MM.1S (cell line): ENCODE results near the gene SERPINB13.

ENCODE experiments used
- DNase-seq: peaks from one replicate; pipeline ENCODE4 v3.0.0-alpha.2; 2015
- H2AFZ ChIP-seq: fragments of 300-600 bp; sonication (generic); 2 replicates; pipeline ENCODE4 v1.6.0; 2016; ENCODE audit warnings: antibody characterized with exemption, low read length
- H3F3A ChIP-seq: fragments of 300-600 bp; sonication (generic); 2 replicates; pipeline ENCODE4 v1.6.1; 2016; ENCODE audit warnings: mild to moderate bottlenecking, antibody characterized with exemption, low read length, moderate library complexity, mixed read lengths; ENCODE audit not compliant: insufficient read depth
- H3K27ac ChIP-seq: fragments of 300-600 bp; sonication (generic); 2 replicates; pipeline ENCODE4 v1.5.1; 2016; ENCODE audit warnings: mild to moderate bottlenecking, low read length
- H3K27me3 ChIP-seq: fragments of 300-600 bp; sonication (generic); replicated peaks from 2 replicates; pipeline ENCODE4 v1.6.0; 2016; ENCODE audit warnings: low read length; ENCODE audit not compliant: insufficient read depth
- H3K36me3 ChIP-seq: fragments of 300-600 bp; sonication (generic); replicated peaks from 2 replicates; pipeline ENCODE4 v1.6.1; 2016; ENCODE audit warnings: mild to moderate bottlenecking, low read length, mixed read lengths; ENCODE audit not compliant: insufficient read depth
- H3K4me1 ChIP-seq: fragments of 300-600 bp; sonication (generic); 2 replicates; pipeline ENCODE4 v1.6.1; 2016; ENCODE audit warnings: low read length, mixed read lengths
- H3K4me2 ChIP-seq: fragments of 300-600 bp; sonication (generic); 2 replicates; pipeline ENCODE4 v1.6.0; 2016; ENCODE audit warnings: low read depth, low read length
- H3K4me3 ChIP-seq: fragments of 300-600 bp; sonication (generic); 2 replicates; pipeline ENCODE4 v1.5.1; 2016; ENCODE audit warnings: low read length, mixed read lengths
- H3K79me2 ChIP-seq: fragments of 300-600 bp; sonication (generic); 2 replicates; pipeline ENCODE4 v1.6.1; 2016; ENCODE audit warnings: mixed run types, low read length, mixed read lengths
- H3K9ac ChIP-seq: fragments of 300-600 bp; sonication (generic); 2 replicates; pipeline ENCODE4 v1.6.1; 2016; ENCODE audit warnings: low read length, mixed read lengths
- H3K9me2 ChIP-seq: fragments of 300-600 bp; sonication (generic); replicated peaks from 2 replicates; pipeline ENCODE4 v1.6.1; 2016; ENCODE audit warnings: mild to moderate bottlenecking, low read length, mixed read lengths; ENCODE audit not compliant: insufficient read depth
- H3K9me3 ChIP-seq: fragments of 300-600 bp; sonication (generic); replicated peaks from 2 replicates; pipeline ENCODE4 v1.6.1; 2016; ENCODE audit warnings: mild to moderate bottlenecking, low read length, mixed read lengths; ENCODE audit not compliant: insufficient read depth
- H4K20me1 ChIP-seq: fragments of 300-600 bp; sonication (generic); 2 replicates; pipeline ENCODE4 v1.6.1; 2016; ENCODE audit warnings: mild to moderate bottlenecking, low read length, moderate library complexity, mixed read lengths; ENCODE audit not compliant: insufficient read depth
- EZH2 ChIP-seq: fragments of 300-600 bp; sonication (generic); optimal IDR thresholded peaks from 2 replicates; pipeline ENCODE3; 2017; ENCODE audit warnings: low read depth, mild to moderate bottlenecking, antibody characterized with exemption, low read length, mixed read lengths
- EZH2phosphoT487 ChIP-seq: fragments of 300-600 bp; sonication (generic); IDR thresholded peaks from 2 replicates; pipeline ENCODE4 v1.6.1; 2018; ENCODE audit warnings: antibody characterized with exemption, low read length
- TF ChIP-seq, protein P1 (sequence below): fragments of 300-600 bp; sonication (generic); IDR thresholded peaks from 2 replicates; pipeline ENCODE4 v1.5.1; 2016; ENCODE audit warnings: antibody characterized with exemption, low read length, mixed read lengths

The SERPINB13 gene

DNA sequence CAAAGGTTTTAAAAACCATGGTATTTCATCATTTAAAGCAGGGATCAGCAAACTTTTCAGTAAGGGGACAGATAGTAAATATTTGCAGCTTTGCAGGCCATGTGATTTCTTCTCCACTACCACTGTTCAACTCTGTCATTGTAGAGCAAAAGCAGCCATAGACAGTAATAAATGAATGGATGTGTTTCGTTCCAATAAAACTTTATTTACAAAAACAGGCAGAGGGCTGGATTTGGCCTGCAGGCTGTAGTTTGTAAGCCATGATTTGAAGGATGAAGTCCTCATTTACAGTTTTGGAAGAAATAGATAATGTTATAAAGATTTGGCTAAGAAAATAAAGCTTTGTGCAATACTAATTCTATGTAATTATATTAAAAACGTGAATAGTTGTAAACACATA is 43.1 kb upstream of the SERPINB13 start:
- H3K27me3 ChIP-seq = no peaks in the 10 kb centered on the region
- H3K79me2 ChIP-seq = no peaks in the 10 kb centered on the region
- no peak overlapping the region for H3K9ac ChIP-seq
- H3F3A ChIP-seq = no peaks in the 10 kb centered on the region
- no peak overlapping the region for H3K4me2 ChIP-seq
- no peaks in the 10 kb centered on the region for H3K4me1 ChIP-seq
- no peak overlapping the region for H3K27ac ChIP-seq
- H4K20me1 ChIP-seq = no peaks in the 10 kb centered on the region
- DNase-seq = no peak
- H3K4me3 ChIP-seq = no peak overlapping the region
- no peaks in the 10 kb centered on the region for H3K9me2 ChIP-seq
- H3K9me3 ChIP-seq = no peaks in the 10 kb centered on the region
- no peaks in the 10 kb centered on the region for H3K36me3 ChIP-seq
- TF ChIP-seq EZH2 (no peak), EZH2phosphoT487 (no peak)
- TF ChIP-seq, protein P1, sequence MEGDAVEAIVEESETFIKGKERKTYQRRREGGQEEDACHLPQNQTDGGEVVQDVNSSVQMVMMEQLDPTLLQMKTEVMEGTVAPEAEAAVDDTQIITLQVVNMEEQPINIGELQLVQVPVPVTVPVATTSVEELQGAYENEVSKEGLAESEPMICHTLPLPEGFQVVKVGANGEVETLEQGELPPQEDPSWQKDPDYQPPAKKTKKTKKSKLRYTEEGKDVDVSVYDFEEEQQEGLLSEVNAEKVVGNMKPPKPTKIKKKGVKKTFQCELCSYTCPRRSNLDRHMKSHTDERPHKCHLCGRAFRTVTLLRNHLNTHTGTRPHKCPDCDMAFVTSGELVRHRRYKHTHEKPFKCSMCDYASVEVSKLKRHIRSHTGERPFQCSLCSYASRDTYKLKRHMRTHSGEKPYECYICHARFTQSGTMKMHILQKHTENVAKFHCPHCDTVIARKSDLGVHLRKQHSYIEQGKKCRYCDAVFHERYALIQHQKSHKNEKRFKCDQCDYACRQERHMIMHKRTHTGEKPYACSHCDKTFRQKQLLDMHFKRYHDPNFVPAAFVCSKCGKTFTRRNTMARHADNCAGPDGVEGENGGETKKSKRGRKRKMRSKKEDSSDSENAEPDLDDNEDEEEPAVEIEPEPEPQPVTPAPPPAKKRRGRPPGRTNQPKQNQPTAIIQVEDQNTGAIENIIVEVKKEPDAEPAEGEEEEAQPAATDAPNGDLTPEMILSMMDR = no peak
- no peak overlapping the region for H2AFZ ChIP-seq

DNA sequence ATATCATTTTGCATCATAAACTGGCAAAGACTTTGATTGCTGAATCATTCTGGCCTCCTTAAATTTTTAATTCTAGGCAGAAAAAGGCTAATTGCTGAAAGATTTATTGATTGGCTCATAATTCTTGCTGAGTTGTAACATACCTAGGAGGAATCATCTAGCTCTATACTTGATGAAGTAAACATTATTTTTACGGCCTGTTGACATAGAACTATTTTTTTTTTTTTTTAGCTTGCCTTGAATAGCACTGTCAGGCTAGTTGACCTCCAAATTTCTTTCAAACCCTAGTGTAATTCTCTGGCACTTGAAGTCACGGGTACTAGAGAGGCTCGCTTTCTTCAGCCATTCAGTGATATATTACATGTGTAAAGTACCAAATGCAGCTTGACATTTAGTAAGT is 42.1 kb upstream of the SERPINB13 start:
- Histone ChIP-seq H3K9me3 (no peaks in the 10 kb centered on the region), H3K4me1 (no peaks in the 10 kb centered on the region), H3K36me3 (no peaks in the 10 kb centered on the region), H3K9me2 (no peaks in the 10 kb centered on the region), H3K79me2 (no peaks in the 10 kb centered on the region), H2AFZ (no peak overlapping the region), H3K27me3 (no peaks in the 10 kb centered on the region), H4K20me1 (no peaks in the 10 kb centered on the region), H3K9ac (no peak overlapping the region), H3K27ac (no peak overlapping the region), H3F3A (no peaks in the 10 kb centered on the region), H3K4me3 (no peak overlapping the region), H3K4me2 (no peak overlapping the region)
- TF ChIP-seq, protein P1 = no peak
- no peak for TF ChIP-seq EZH2
- TF ChIP-seq EZH2phosphoT487 = no peak
- no peak for DNase-seq

- Histone ChIP-seq H3K9me3 (no peaks in the 10 kb centered on the region), H3K27me3 (no peaks in the 10 kb centered on the region), H3K4me3 (no peak overlapping the region), H4K20me1 (no peaks in the 10 kb centered on the region), H3K4me2 (no peak overlapping the region), H3K4me1 (no peaks in the 10 kb centered on the region), H3K36me3 (no peaks in the 10 kb centered on the region), H3F3A (no peaks in the 10 kb centered on the region), H3K79me2 (no peaks in the 10 kb centered on the region), H2AFZ (no peak overlapping the region), H3K27ac (no peak overlapping the region), H3K9me2 (no peaks in the 10 kb centered on the region), H3K9ac (no peak overlapping the region)
- no peak for DNase-seq
- TF ChIP-seq EZH2 = no peak
- TF ChIP-seq EZH2phosphoT487 = no peak
- TF ChIP-seq, protein P1 = no peak
Observed at GRCh38 chr18:63550068-63550467, 37.1 kb upstream of the SERPINB13 start.
